Thoracic aorta (tissue), 2 donors: ENCODE data around the gene FAM177B. TPM values are rescaled to one million over a fixed set of nuclear protein-coding genes. Genes with fewer than 3 reads are reported as not detected.
"Not testable (repeated sequence)": the region's sequence is repeated elsewhere in the genome, so short reads cannot be mapped to it uniquely, and the experiment has no call there.

Experiments used
- ATAC-seq: fragments of 150-250 bp; one replicate; pipeline ENCODE4 v1.8.0; 2017; ENCODE audit warnings: low read depth; ENCODE audit not compliant: insufficient number of reproducible peaks, low FRiP score
- DNase-seq: peaks from one replicate; pipeline ENCODE4 v3.0.0-alpha.2; 2020; ENCODE audit warnings: low spot score
- H3K27ac ChIP-seq, 2 donors: fragments of 200-600 bp; sonication (generic); 1 replicate in 1 of 2; 2 replicates in 1 of 2; pipeline ENCODE4 v1.5.1; 2016; ENCODE audit warnings: mild to moderate bottlenecking in 2 of 2, moderate library complexity in 2 of 2
- H3K27me3 ChIP-seq: fragments of 200-600 bp; sonication (generic); replicated peaks from 2 replicates; pipeline ENCODE4 v1.6.0; 2016; ENCODE audit warnings: mild to moderate bottlenecking; ENCODE audit not compliant: insufficient read depth
- H3K36me3 ChIP-seq: fragments of 200-600 bp; sonication (generic); one replicate; pipeline ENCODE4 v1.5.1; 2016
- H3K4me1 ChIP-seq, 2 donors: fragments of 200-600 bp; sonication (generic); 1 replicate in 1 of 2; 2 replicates in 1 of 2; pipeline versions ENCODE4 v1.5.1 to v1.6.0; 2016; ENCODE audit warnings: low read depth in 2 of 2, mild to moderate bottlenecking in 1 of 2; ENCODE audit not compliant: control insufficient read depth in 1 of 2
- H3K4me3 ChIP-seq: fragments of 200-600 bp; sonication (generic); 2 replicates; pipeline ENCODE4 v1.5.1; 2016; ENCODE audit warnings: mild to moderate bottlenecking
- H3K9me3 ChIP-seq: fragments of 200-600 bp; sonication (generic); 2 replicates; pipeline ENCODE4 v1.5.1; 2016
- CTCF ChIP-seq: fragments of 200-600 bp; sonication (generic); IDR thresholded peaks from one replicate; pipeline ENCODE4 v1.5.1; 2019; ENCODE audit warnings: antibody characterized with exemption
- total RNA-seq, 2 donors: library from RNA; depleted of rRNA; stranded (reverse); fragments of >200 nt; gene quantifications; one replicate each; pipeline versions ENCODE4 v1.1.0 to v1.2.3, GENCODE V29; 2016

FAM177B gene
- total RNA-seq, 2 donors from 2014 or later = 3.1 TPM; not detected in 1

- Histone ChIP-seq H3K4me3 (no peak overlapping the region), H3K9me3 (no peaks in the 10 kb centered on the region), H3K4me1 (peaks cover 3 to 8% of the 10 kb centered on the region in 2 donors), H3K36me3 (no peaks in the 10 kb centered on the region), H3K27ac (no peak overlapping the region), H3K27me3 (no peaks in the 10 kb centered on the region)
- no peak for TF ChIP-seq CTCF
- DNase-seq (no peak), ATAC-seq (no peak)
Measured at GRCh38 chr1:222751255-222751654, 14.3 kb downstream of the FAM177B start.

GRCh38 chr1:222754366-222755139 is 17.6 kb downstream of the FAM177B start:
- TF ChIP-seq CTCF = no peak
- Histone ChIP-seq H3K4me1 (peaks cover 3 to 17% of the 10 kb centered on the region in 2 donors), H3K4me3 (peak overlapping the region; percentile 12), H3K27me3 (no peaks in the 10 kb centered on the region), H3K27ac (peak overlapping the region; percentile 19 to 63), H3K36me3 (no peaks in the 10 kb centered on the region), H3K9me3 (no peaks in the 10 kb centered on the region)
- peak; percentile 91 for ATAC-seq
- peak; percentile 23 for DNase-seq

- no peak for DNase-seq
- H3K4me1 ChIP-seq = peaks cover 3 to 17% of the 10 kb centered on the region in 2 donors
- H3K27ac ChIP-seq = peak overlapping the region in 1 of 2 donors; percentile 41
- TF ChIP-seq CTCF = no peak
- H3K27me3 ChIP-seq = no peaks in the 10 kb centered on the region
- H3K9me3 ChIP-seq = no peaks in the 10 kb centered on the region
- no peak for ATAC-seq
- H3K4me3 ChIP-seq = no peak overlapping the region
- H3K36me3 ChIP-seq = no peaks in the 10 kb centered on the region
Measured at GRCh38 chr1:222757646-222758268, 20.8 kb downstream of the FAM177B start.

GRCh38 chr1:222759451-222760035 is 22.5 kb downstream of the FAM177B start:
- H3K36me3 ChIP-seq = no peaks in the 10 kb centered on the region
- H3K27ac ChIP-seq = no peak overlapping the region
- no peak for TF ChIP-seq CTCF
- DNase-seq (no peak), ATAC-seq (no peak)
- H3K4me1 ChIP-seq = peaks cover 3 to 17% of the 10 kb centered on the region in 2 donors
- H3K9me3 ChIP-seq = no peaks in the 10 kb centered on the region
- H3K4me3 ChIP-seq = no peak overlapping the region
- H3K27me3 ChIP-seq = no peaks in the 10 kb centered on the region

- H3K36me3 ChIP-seq = no peaks in the 10 kb centered on the region
- no peak for ATAC-seq
- TF ChIP-seq CTCF = no peak
- H3K4me1 ChIP-seq = peaks cover 0 to 9% of the 10 kb centered on the region in 2 donors
- DNase-seq = no peak
- H3K27ac ChIP-seq = no peak overlapping the region
- H3K27me3 ChIP-seq = no peaks in the 10 kb centered on the region
- H3K9me3 ChIP-seq = no peaks in the 10 kb centered on the region
- no peak overlapping the region for H3K4me3 ChIP-seq
Measured at GRCh38 chr1:222761083-222761482, 24.1 kb downstream of the FAM177B start.

GRCh38 chr1:222762178-222762577 is 25.2 kb downstream of the FAM177B start:
- H3K27ac ChIP-seq, ATAC-seq, H3K9me3 ChIP-seq, DNase-seq, H3K4me3 ChIP-seq, H3K27me3 ChIP-seq, H3K36me3 ChIP-seq, H3K4me1 ChIP-seq: not testable (repeated sequence)
